IPS-11a (cell line): ENCODE measurements around the gene SACS.
"Not testable (repeated sequence)": the region's sequence is repeated elsewhere in the genome, so short reads cannot be mapped to it uniquely, and the experiment has no call there.

Experiments used
- H3K4me3 ChIP-seq: one replicate; pipeline ENCODE4 v1.5.1; 2013; ENCODE audit warnings: low read depth, low read length, control low read depth

SACS gene

DNA sequence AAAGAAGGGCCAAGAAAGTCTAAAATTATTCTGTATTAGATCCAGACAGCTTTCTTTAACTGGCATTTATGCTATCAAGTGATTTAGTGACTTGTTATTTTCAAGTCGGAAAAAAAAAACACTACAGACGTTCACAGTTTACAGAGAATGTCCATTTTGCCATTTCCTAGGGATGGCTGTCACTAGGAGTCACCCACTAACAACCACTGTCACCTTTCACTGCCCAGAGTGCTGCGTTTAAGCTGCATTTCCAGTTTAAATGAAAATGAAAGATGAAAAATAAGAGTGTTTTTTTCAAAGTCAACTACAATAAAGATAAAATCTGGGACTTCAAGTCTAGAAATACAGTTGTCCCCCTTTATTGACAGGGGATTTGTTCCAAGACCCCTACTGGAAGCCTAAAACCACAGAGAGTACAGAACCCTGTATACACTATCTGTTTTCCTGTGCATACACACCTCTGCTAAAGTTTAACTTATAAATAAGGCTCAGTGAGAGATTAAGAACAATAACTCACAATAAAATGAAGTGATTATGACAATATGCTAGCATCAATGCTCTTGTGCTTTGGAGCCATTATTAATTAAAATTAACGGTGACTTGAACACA, 112.5 kb downstream of the SACS start:
- H3K4me3 ChIP-seq, result no peak overlapping the region

DNA sequence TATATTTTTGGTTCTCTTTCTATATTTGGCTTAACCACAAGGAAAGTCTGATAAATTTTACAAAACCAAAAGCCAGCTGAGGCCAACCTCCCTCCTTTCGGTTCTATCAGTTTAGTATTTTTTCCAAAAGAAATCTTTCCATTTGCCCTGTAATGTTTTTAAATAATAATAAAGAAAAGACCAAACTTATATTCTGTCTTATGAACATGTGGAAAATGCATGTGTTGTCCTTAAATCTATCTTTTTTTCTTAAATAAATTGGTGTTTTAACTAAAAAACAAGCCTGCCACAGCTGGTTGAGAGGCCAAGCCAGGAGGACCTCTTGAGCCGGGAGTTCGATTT, 113.6 kb downstream of the SACS start:
- H3K4me3 ChIP-seq, result no peak overlapping the region

DNA sequence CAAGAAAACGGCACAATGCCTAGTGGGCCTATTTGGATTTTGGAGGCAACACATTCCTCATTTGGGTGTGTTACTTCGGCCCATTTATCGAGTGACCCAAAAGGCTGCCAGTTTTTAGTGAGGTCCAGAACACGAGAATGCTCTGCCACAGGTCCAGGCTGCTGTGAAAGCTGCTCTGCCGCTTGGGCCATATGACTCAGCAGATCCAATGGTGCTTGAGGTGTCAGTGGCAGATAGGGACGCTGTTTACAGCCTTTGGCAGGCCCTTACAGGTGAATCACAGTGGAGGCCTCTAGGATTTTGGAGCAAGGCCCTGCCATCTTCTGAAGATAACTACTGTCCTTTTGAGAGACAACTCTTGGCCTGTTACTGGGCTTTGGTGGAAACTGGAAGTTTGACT, 118.7 kb downstream of the SACS start:
- not testable (repeated sequence) for H3K4me3 ChIP-seq

GRCh38 chr13:23292586-23292985, 140.9 kb downstream of the SACS start:
- H3K4me3 ChIP-seq, result no peak overlapping the region

DNA sequence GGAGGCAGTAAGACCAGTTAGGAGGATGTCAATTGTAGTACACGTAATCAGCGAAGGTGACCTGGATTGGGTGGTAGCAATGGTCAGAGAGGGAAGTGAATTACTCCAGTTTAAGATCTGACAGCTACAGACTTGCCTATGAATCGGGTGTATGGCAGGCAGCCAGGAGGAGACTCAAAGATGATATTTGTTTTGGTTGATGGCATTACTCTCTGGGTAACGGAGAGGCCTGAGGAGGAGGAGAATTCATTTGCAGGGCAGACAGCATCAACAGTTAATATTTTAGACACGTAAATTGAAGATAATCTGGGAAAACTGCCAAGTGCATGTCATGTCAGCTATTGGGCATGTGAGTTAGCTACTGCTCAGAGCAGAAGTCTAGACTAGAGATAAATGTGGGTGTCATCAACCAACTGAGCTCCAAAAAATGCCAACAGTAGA, 143.6 kb downstream of the SACS start:
- no peak overlapping the region for H3K4me3 ChIP-seq

DNA sequence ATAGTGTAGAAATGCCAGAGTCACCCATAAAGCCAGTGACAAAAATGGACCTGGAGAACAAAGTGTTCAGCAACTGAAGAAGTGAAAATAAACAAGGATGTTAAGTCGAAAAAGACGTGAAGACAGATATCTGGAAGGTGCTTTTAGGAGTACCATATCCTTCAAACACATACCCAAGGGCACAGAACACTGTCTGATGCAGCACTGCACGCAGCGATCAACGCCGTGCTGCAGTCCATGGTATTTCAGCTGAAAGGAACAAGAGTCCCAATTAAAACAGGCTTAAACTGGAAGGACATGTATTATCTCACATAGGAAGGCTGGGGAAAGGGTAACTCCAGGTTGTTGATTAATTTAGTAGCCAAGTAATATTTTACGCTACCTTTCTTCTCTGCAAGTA, 144.5 kb downstream of the SACS start:
- H3K4me3 ChIP-seq, result no peak overlapping the region

DNA sequence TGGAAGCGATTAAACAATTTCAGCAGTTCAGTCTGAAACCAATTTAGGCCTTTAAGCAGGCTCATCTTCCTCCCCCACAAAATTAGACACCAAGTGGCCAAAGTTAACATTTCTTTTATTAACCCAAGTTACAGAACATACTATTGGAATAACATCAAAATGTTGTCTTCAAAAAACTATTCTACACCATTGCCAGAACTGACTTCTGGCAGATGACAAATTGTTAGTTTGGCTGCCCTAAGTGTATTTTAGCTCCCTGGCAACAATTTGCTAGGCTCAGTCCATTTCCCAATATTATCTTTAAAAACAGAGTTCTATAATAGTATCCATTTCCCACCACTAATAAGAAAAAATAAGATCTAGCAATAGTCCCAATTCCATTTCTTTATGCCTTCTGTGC, 144.9 kb downstream of the SACS start:
- no peak overlapping the region for H3K4me3 ChIP-seq

- H3K4me3 ChIP-seq, result no peak overlapping the region
Observed at GRCh38 chr13:23279321-23279720, 154.2 kb downstream of the SACS start.
